Fibroblast of the conjunctiva (primary cell): ENCODE data around the gene DYRK1A.
A peak's percentile ranks its signal among the peaks of the same experiment; 100 is the strongest.
"Not testable (repeated sequence)": the region's sequence is repeated elsewhere in the genome, so short reads cannot be mapped to it uniquely, and the experiment has no call there.

ENCODE experiments used
- DNase-seq: peaks from one replicate; pipeline ENCODE4 v3.0.0-alpha.2; 2010; ENCODE audit warnings: low read depth

DYRK1A gene

DNA sequence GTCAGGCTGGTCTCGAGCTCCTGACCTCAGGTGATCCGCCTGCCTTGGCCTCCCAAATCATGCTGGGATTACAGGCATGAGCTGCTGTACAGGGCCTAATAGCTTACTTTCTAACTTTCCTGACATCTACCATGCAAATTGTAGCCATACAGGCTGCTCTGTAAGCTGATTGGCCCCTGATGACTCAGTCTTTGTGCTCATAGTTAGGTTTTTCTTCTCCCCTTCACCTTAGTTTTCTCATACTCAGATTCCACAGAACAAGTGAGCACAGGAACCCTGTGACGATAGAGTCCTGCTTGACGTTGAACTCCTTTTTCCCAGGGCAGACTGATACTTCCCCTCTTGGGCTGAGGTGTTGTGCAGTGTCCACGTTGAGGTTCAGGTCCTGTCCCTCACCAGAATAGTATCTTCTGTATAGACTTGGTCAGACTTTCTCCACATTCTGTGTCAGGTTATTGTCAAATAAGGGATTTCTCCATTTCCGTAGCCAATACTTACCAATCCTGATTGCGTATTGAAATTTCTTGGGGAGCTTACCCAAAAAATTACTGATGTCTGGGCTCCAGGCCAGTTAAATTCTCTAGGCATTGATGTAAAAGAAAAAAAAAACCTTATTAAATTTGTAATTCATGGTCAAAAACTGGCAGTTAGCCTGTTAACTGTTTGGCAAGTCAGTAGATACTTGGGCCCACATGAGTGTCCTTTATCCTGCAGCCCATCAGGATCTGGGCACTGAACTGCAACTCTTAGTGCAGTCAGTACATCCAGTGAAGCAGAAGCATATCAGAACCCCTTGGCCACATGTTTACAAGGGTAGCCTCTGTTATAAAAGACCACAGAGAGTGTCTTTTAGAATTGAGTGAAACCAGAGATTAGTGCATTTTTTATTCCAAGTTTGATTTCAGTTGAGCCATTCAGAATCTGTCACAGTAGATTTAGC lies 118.2 kb downstream of the DYRK1A start:
- no peak for DNase-seq

- DNase-seq: no peak
Observed at GRCh38 chr21:37489553-37489952, 123.0 kb downstream of the DYRK1A start.

DNA sequence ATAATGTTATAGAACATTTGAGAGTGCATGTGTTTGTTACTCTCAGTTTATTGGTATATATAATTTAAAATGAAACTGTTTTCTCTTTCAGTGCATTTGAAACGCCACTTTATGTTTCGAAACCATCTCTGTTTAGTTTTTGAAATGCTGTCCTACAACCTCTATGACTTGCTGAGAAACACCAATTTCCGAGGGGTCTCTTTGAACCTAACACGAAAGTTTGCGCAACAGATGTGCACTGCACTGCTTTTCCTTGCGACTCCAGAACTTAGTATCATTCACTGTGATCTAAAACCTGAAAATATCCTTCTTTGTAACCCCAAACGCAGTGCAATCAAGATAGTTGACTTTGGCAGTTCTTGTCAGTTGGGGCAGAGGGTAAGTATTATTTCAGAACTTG lies 123.5 kb downstream of the DYRK1A start:
- DNase-seq: no peak

DNA sequence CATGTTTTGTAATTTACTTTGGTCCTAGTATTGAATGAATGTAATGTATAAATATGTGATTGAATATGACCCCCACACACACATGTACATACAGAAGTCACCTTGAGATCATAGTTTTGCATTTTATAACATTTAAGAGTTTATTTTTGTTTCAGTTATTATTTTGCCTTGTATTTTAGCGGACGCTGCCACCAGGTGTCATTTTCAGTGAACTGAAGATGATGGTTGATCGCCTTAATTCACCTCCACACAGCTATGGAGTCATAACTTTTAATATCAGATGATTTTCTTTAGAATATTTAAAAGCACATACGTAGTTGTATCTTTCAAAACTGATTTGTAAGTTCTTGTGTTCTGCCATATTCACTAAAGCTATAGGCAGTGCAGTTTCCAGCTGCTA lies 130.4 kb downstream of the DYRK1A start:
- no peak for DNase-seq

GRCh38 chr21:37498664-37499063 lies 132.1 kb downstream of the DYRK1A start:
- DNase-seq: no peak

DNA sequence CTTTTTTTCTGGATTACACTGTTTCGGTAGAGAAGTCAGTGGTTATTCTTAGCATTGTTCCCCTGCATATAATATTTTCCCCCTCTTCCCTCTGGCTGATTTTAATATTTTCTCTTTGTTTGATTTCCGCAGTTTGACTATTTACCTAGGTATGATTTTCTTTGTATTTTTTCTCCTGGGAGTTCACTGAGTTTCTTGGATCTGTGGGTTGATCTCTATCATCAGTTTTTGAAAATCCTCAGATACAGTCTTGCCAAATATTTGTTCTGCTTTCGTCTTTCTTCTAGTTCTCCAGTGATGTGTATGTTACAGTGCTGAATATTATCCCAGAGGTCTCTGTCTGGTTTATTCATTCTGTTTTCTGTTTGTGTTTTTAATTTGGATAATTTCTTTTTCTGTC lies 136.4 kb downstream of the DYRK1A start:
- no peak for DNase-seq

DNA sequence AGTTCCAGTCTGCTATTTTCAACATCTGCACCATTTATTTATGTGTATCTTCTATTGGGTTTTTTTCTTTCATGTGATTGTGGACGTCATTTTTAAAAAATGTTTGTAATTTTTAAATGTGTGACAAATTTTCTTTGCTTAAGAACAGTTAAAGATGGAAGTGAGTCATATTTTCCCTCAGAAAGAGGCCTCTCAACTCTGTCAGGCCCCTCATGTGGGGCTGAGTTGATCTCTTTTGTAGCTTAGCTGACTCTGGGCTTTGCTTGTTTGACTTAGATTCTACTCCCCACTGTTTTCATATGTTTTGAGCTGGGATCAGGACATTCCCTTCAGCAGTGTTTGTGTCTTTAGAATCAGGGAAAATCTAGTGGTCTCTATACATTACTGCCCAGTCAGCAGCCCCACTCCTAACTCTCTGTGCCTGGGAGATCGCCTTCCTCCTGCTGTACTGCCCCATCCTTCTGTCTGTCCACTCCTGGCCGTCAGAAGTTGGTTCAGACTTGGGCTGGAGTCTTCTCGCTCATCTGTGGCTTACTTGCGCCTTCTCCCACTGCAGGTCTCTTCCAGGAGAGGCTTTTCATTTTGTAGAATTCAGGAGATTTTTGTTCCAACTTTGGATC lies 137.4 kb downstream of the DYRK1A start:
- DNase-seq: peak; percentile 23

DNA sequence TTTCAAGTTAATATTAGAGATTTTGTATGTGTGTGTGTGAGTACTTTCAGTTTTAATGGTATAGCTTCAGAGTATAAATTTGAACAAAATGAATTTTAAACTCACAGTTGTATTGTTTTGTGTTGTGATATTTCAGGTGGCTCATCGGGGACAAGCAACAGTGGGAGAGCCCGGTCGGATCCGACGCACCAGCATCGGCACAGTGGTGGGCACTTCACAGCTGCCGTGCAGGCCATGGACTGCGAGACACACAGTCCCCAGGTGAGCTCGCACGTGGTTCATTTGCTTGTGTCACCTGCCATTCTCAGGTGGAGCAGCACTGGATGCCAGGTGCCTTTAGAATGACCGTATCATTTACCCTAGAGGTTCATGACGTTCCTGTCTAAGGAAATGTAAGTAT lies 139.4 kb downstream of the DYRK1A start:
- DNase-seq: no peak

DNA sequence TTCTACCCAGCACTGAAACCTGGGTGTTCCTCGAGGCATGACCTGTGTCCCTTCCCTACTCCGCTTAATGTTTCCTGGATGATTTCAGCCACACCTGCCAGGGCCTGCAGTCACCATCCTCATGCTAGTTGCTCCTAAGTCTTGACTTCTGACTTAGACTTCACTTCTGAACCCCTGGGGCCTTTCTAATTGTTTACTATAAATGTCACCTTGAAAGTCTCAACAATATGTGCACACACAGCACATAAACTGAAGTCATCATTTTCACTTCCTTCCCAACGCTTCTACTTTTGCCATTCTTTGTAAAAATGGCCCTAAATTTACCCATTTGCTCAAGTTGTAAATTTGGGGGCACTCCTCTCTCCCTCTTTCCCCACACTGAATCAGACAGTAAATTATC lies 141.1 kb downstream of the DYRK1A start:
- DNase-seq: no peak

DNA sequence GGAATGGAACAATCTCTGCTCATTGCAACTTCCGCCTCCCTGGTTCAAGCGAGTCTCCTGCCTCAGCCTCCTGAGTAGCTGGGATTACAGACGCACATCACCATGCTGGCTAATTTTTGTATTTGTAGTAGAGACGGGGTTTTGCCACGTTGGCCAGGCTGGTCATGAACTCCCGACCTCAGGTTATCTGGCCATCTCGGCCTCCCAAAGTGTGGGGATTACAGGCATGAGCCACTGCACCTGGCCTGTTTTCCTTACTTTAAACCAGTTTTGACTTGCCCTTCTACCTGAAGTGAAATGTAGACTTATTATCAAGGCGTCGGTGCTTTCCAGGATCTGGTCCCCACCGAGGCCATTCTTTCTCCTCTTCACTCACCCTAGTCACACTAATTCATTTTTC lies 141.8 kb downstream of the DYRK1A start:
- no peak for DNase-seq

- DNase-seq: peak; percentile 33
Observed at GRCh38 chr21:37509802-37510393, 143.3 kb downstream of the DYRK1A start.

DNA sequence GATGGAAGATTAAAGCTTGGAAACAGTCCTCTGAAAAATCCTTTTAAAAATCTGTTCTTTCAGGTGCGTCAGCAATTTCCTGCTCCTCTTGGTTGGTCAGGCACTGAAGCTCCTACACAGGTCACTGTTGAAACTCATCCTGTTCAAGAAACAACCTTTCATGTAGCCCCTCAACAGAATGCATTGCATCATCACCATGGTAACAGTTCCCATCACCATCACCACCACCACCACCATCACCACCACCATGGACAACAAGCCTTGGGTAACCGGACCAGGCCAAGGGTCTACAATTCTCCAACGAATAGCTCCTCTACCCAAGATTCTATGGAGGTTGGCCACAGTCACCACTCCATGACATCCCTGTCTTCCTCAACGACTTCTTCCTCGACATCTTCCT lies 145.3 kb downstream of the DYRK1A start:
- no peak for DNase-seq

DNA sequence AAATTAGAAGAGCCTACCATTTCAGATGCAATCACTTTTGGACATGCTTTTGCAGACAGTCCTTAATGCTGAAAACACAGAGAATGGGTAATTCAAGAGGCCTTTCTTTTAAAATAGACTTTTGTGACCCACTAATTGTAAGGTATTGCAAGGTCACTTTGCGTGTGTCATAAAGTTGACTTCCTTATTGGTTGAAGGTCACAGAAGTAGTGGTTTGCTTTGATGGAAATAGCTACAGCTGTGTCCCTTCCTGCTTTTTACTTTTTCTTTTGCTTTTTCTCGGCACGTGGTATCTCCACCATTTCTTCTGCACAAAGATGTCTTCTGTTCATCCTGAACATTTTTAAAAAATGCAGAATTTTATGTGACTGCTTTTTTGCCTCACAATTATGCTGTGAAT lies 146.8 kb downstream of the DYRK1A start:
- DNase-seq: no peak

GRCh38 chr21:37514038-37514667 lies 147.6 kb downstream of the DYRK1A start:
- DNase-seq: no peak

GRCh38 chr21:37516998-37517397 lies 150.4 kb downstream of the DYRK1A start:
- DNase-seq: no peak

DNA sequence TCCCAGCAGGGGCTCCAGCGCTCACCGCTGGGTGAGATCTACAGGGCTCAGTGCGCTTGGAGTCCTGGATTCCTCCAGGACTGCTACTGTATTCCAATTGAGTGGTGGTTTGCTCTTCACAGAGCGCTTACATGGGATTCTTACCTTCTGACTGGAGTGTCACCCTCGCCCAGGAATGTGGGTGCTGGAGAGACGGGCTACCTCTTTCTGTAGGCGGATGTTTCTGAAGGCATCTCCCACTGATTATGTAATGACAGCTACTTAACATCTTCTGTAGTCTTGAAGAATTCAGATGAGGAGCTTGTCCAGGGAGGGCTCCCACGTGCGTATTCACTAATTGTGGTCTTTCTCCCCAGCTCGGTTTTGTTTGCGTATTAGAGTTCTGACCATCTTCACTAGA lies 154.2 kb downstream of the DYRK1A start:
- DNase-seq: no peak

DNA sequence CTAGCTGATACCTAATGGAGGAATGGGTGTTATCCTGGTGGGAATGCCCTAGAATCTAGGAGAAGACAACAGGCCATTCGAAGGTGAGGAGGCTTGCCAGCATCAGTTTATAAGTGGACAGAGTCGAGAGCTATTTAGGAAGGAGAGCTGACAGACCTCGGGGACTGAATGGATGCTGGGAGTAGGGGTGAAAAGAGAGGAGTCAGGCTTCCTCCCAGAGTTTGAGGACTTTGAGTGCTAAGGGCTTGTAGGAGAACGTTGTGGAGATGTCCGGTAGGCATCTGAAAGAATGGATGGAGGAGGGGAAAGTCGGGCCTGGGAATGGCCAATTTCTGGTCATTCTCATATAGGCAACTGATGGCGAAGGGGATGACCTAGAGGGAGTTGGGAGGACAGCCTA lies 155.1 kb downstream of the DYRK1A start:
- no peak for DNase-seq

GRCh38 chr21:37522641-37523295 lies 156.2 kb downstream of the DYRK1A start:
- DNase-seq: no peak

DNA sequence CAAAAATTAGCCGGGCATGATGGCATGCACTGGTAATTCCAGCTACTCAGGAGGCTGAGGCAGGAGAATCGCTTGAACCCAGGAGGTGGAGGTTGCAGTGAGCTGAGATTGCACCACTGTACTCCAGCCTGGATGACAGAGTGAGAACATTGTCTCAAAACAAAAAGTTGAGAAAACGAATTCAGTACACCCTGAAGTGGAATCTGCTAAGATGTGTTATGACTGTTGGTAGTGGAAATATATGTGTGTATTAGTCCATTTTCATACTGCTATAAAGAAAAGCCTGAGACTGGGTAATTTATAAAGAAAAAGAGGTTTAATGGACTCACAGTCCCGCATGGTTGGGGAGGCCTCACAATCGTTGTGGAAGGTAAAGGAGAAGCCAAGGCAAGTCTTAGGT lies 158.4 kb downstream of the DYRK1A start:
- not testable (repeated sequence) for DNase-seq

- no peak for DNase-seq
Observed at GRCh38 chr21:37525810-37526209, 159.2 kb downstream of the DYRK1A start.

DNA sequence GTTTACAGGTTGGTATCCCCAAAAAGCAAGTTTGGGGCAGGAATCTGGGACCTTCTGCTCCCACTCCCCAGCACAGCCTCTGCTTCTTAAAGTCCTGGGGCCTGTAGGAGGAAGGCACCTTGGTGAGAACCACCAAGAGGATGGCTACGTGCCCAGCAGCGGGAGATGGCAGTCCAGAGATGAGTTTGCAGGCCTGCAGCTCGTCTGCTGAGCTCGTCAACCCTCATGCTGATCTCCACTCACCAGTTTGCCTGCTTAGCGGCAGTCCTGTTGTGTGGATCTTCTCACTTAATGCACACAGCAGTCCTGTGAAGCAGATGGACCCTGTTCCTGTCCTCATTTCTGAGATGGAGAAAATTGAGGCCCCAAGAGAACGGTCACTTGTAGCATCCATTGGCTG lies 160.5 kb downstream of the DYRK1A start:
- no peak for DNase-seq

DNA sequence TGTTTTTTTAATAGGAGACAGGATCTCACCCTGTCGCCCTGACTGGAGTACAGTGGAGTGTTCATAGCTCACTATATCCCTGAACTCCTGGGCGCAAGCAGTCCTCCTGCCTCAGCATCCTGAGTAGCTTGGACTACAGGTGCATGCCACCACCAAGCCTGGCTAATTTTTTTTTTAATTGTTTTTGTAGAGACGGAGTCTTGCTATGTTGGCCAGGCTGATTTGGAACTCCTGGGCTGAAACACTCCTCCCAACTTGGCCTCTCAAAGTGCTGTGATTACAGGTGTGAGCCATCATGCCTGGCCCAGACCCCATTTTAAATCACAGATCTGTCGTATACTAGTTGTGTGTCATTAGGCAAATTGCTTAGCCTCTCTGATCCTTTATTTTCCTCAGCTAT lies 161.1 kb downstream of the DYRK1A start:
- no peak for DNase-seq
